HCT116 (cell line): ENCODE data around the gene PGRMC2. TPM values are rescaled to one million over a fixed set of nuclear protein-coding genes. Genes with fewer than 3 reads are reported as not detected.

Experiments used
- ATAC-seq: fragments of 200-7000 bp; cut with Tn5 transposase; 2 replicates; pipeline ENCODE4 v1.9.1; 2020; ENCODE audit warnings: mild to moderate bottlenecking, moderate library complexity
- BruUV-seq: library from RNA; stranded (reverse); fragments of 400-500 nt; replicated peaks from 2 replicates; lab custom pipeline; 2021; lab: Mats Ljungman, UMichigan
- CTCF ChIA-PET: fragments of 300-600 bp; sonication (Branson Sonifier 250); formaldehyde crosslinking; loops from one replicate; lab custom pipeline; 2021; ENCODE audit warnings: antibody characterized with exemption; lab: Charles Lee
- POLR2A ChIA-PET: fragments of 300-600, 350-600 bp; sonication (Branson Sonifier 250); formaldehyde crosslinking; loops from one replicate; lab custom pipeline; 2021; ENCODE audit warnings: antibody characterized with exemption; lab: Charles Lee
- RAD21 ChIA-PET, 2 experiments: fragments of 300-600 bp; sonication (Branson Sonifier 250); formaldehyde crosslinking; loops; one replicate each; lab custom pipeline; 2023; ENCODE audit warnings: low total read pairs in 2 of 2; ENCODE audit not compliant: uncharacterized antibody in 2 of 2, unreplicated experiment in 2 of 2, low non-redundant PET in 1 of 2; lab: Charles Lee
- DNase-seq: peaks from one replicate; pipeline ENCODE4 v3.0.0-alpha.2; 2010; ENCODE audit warnings: low read depth, low spot score
- H2AFZ ChIP-seq: fragments of 200-600 bp; shearing (Covaris generic), sonication (generic); 2 replicates; pipeline ENCODE4 v1.6.1; 2017; ENCODE audit warnings: low read depth, mixed run types, mixed read lengths, antibody characterized with exemption, low read length; ENCODE audit not compliant: poor library complexity, severe bottlenecking
- H3K27ac ChIP-seq: 2 replicates; pipeline ENCODE4 v1.5.1; 2012; ENCODE audit warnings: low read depth, low read length
- H3K27me3 ChIP-seq: fragments of 200-600 bp; sonication (generic); 2 replicates; pipeline ENCODE4 v1.6.1; 2016; ENCODE audit warnings: mixed run types, low read length, mixed read lengths; ENCODE audit not compliant: insufficient read depth
- H3K36me3 ChIP-seq, 2 experiments: fragments of 200-500 bp in 1 of 2; fragments of 200-600 bp in 1 of 2; sonication (Bioruptor generic) in 1 of 2; sonication (generic) in 1 of 2; 2 replicates each; pipeline versions ENCODE4 v1.5.1 to v1.6.1; 2014 to 2016; ENCODE audit warnings: low read length in 2 of 2, inconsistent platforms in 1 of 2, mixed read lengths in 1 of 2, mixed run types in 1 of 2; ENCODE audit not compliant: insufficient read depth in 2 of 2, control insufficient read depth in 1 of 2
- H3K4me1 ChIP-seq, 2 experiments: fragments of 200-600 bp in 1 of 2; sonication (generic) in 1 of 2; 2 replicates each; pipeline versions ENCODE4 v1.5.1 to v1.6.1; 2012 to 2017; ENCODE audit warnings: low read length in 2 of 2, inconsistent platforms in 1 of 2, mild to moderate bottlenecking in 1 of 2, mixed read lengths in 1 of 2, mixed run types in 1 of 2, moderate library complexity in 1 of 2; ENCODE audit not compliant: insufficient read depth in 2 of 2, control insufficient read depth in 1 of 2
- H3K4me2 ChIP-seq: fragments of 200-600 bp; sonication (generic); 2 replicates; pipeline ENCODE4 v1.6.1; 2017; ENCODE audit warnings: mixed run types, low read length, mixed read lengths
- H3K4me3 ChIP-seq, 2 experiments: fragments of 200-600 bp in 1 of 2; sonication (generic) in 1 of 2; replicated peaks in 1 of 2; 2 replicates each; pipeline ENCODE4 v1.5.1; 2011 to 2016; ENCODE audit warnings: low read length in 2 of 2, control low read depth in 1 of 2, low read depth in 1 of 2, mild to moderate bottlenecking in 1 of 2, mixed read lengths in 1 of 2, mixed run types in 1 of 2
- H3K79me2 ChIP-seq: fragments of 200-600 bp; sonication (generic); 2 replicates; pipeline ENCODE4 v1.6.1; 2017; ENCODE audit warnings: mild to moderate bottlenecking, mixed run types, low read length, moderate library complexity, mixed read lengths; ENCODE audit not compliant: insufficient read depth
- H3K9ac ChIP-seq: fragments of 200-600 bp; sonication (generic); 2 replicates; pipeline ENCODE4 v1.6.1; 2016; ENCODE audit warnings: low read length, mixed read lengths
- H3K9me2 ChIP-seq: fragments of 200-600 bp; sonication (generic), shearing (Covaris generic); 2 replicates; pipeline ENCODE4 v1.6.1; 2017; ENCODE audit warnings: mixed run types, mild to moderate bottlenecking, moderate library complexity; ENCODE audit not compliant: insufficient read depth
- H3K9me3 ChIP-seq, 2 experiments: fragments of 200-500 bp in 1 of 2; fragments of 200-600 bp in 1 of 2; sonication (Bioruptor generic) in 1 of 2; sonication (generic) in 1 of 2; 2 replicates each; pipeline ENCODE4 v1.6.1; 2014 to 2017; ENCODE audit warnings: low read length in 2 of 2, mixed read lengths in 2 of 2, inconsistent platforms in 1 of 2, low read depth in 1 of 2, mild to moderate bottlenecking in 1 of 2, mixed run types in 1 of 2, moderate library complexity in 1 of 2; ENCODE audit not compliant: control insufficient read depth in 1 of 2, insufficient read depth in 1 of 2
- H4K20me1 ChIP-seq: fragments of 200-600 bp; sonication (generic), shearing (Covaris generic); 2 replicates; pipeline ENCODE4 v1.6.1; 2017; ENCODE audit warnings: mixed run types, mild to moderate bottlenecking, moderate library complexity; ENCODE audit not compliant: insufficient read depth
- CBX3 ChIP-seq: IDR thresholded peaks from 2 replicates; pipeline ENCODE4 v1.6.1; 2012; ENCODE audit warnings: low read depth
- CEBPB ChIP-seq: IDR thresholded peaks from 2 replicates; pipeline ENCODE4 v1.6.1; 2012; ENCODE audit warnings: low read depth
- ELF1 ChIP-seq: IDR thresholded peaks from 2 replicates; pipeline ENCODE4 v1.6.1; 2012; ENCODE audit warnings: low read depth, borderline replicate concordance
- EZH2 ChIP-seq: fragments of 200-600 bp; sonication (generic); IDR thresholded peaks from 2 replicates; pipeline ENCODE4 v1.6.1; 2017; ENCODE audit warnings: antibody characterized with exemption, mixed run types
- EZH2phosphoT487 ChIP-seq: fragments of 200-600 bp; IDR thresholded peaks from 2 replicates; pipeline ENCODE4 v1.6.1; 2018; ENCODE audit warnings: antibody characterized with exemption, borderline replicate concordance
- JUND ChIP-seq: IDR thresholded peaks from 2 replicates; pipeline ENCODE4 v1.6.1; 2012
- POLR2AphosphoS5 ChIP-seq: IDR thresholded peaks from 2 replicates; pipeline ENCODE4 v1.6.1; 2011; ENCODE audit warnings: mild to moderate bottlenecking, low read depth, low read length, moderate library complexity
- RAD21 ChIP-seq: IDR thresholded peaks from 2 replicates; pipeline ENCODE4 v1.6.1; 2012; ENCODE audit warnings: low read depth, mild to moderate bottlenecking
- SIN3A ChIP-seq: IDR thresholded peaks from 2 replicates; pipeline ENCODE4 v1.6.1; 2012; ENCODE audit warnings: low read depth
- SP1 ChIP-seq: IDR thresholded peaks from 2 replicates; pipeline ENCODE4 v1.6.1; 2012; ENCODE audit warnings: low read depth
- YY1 ChIP-seq: IDR thresholded peaks from 2 replicates; pipeline ENCODE4 v1.6.1; 2011; ENCODE audit warnings: low read length, low read depth, moderate library complexity, mild to moderate bottlenecking; ENCODE audit not compliant: insufficient replicate concordance; ENCODE audit errors: extremely low read depth
- ZBTB33 ChIP-seq: IDR thresholded peaks from 2 replicates; pipeline ENCODE4 v1.6.1; 2011; ENCODE audit warnings: mild to moderate bottlenecking, low read length, moderate library complexity; ENCODE audit not compliant: insufficient replicate concordance; ENCODE audit errors: extremely low read depth
- ZNF274 ChIP-seq: fragments of 200-500 bp; sonication (Bioruptor generic); IDR thresholded peaks from 2 replicates; pipeline ENCODE4 v1.6.1; 2014; ENCODE audit warnings: mild to moderate bottlenecking, low read depth, low read length, inconsistent platforms
- intact Hi-C: fragments of 100-400 bp; cut with micrococcal nuclease; formaldehyde crosslinking; loops from 2 replicates; pipeline ENCODE4 v1.10.0; 2022
- total RNA-seq: library from RNA; stranded (reverse); gene quantifications from one replicate; pipeline ENCODE4 v1.2.1, GENCODE V29; 2021; ENCODE audit not compliant: unreplicated experiment
- TF ChIP-seq, protein P1 (sequence below): IDR thresholded peaks from 2 replicates; pipeline ENCODE4 v1.6.1; 2012
- TF ChIP-seq, protein P2 (sequence below): IDR thresholded peaks from 2 replicates; pipeline ENCODE4 v1.6.1; 2012
- TF ChIP-seq, protein P3 (sequence below): IDR thresholded peaks from 2 replicates; pipeline ENCODE4 v1.6.1; 2012; ENCODE audit warnings: low read depth

PGRMC2 gene
- total RNA-seq, 1 experiment from 2014 or later, result 52.3 TPM

DNA sequence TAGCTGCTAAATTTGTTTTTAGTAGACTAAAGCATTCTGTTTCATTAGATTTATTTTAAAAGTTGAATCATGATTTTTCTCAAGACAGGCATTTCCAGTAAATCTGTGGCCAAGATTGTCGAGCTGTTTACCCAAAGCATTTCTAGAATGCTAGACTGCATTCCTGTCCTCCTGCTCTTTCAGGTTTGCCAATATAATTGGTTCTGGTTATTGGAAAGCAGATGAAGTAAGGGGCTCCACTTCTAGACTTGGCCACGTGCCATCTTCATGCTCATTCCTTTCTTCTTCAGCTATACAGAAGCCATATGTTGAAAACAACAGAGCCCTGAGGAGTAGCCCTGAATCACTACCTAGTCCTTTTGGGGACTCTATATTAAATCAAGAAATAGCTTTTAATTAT, 62.5 kb downstream of the PGRMC2 start:
- CTCF ChIA-PET, result no interaction called here
- Histone ChIP-seq H2AFZ (no peak overlapping the region), H3K4me1 (peaks cover 5 to 12% of the 10 kb centered on the region in 2 experiments; a peak in 3 of 4 replicates), H3K9me2 (no peaks in the 10 kb centered on the region), H3K9me3 (no peaks in the 10 kb centered on the region), H3K27me3 (no peaks in the 10 kb centered on the region), H3K4me2 (no peak overlapping the region), H3K79me2 (no peaks in the 10 kb centered on the region), H3K27ac (no peak overlapping the region), H3K4me3 (no peak overlapping the region), H3K9ac (no peak overlapping the region), H3K36me3 (no peaks in the 10 kb centered on the region), H4K20me1 (no peaks in the 10 kb centered on the region)
- intact Hi-C loops, result loop anchor here (10.0 kb wide), 1 partner anchor 620 kb away; no protein-coding TSS in a partner anchor
- TF ChIP-seq ZNF274, result no peak
- TF ChIP-seq ELF1, result no peak
- no peak for DNase-seq
- no TSS peak for BruUV-seq
- RAD21 ChIA-PET, result no interaction called here
- no peak for ATAC-seq
- POLR2A ChIA-PET, result no interaction called here

GRCh38 chr4:128221586-128221985, 66.0 kb downstream of the PGRMC2 start:
- H3K4me3 ChIP-seq, result no peak overlapping the region
- POLR2A ChIA-PET, result no interaction called here
- no peaks in the 10 kb centered on the region for H4K20me1 ChIP-seq
- no TSS peak for BruUV-seq
- H3K27ac ChIP-seq, result no peak overlapping the region
- intact Hi-C loops, result loop anchor here (2.0 to 10.0 kb wide), 2 partner anchors 153 to 617 kb away; no protein-coding TSS in a partner anchor
- H3K9ac ChIP-seq, result no peak overlapping the region
- H2AFZ ChIP-seq, result no peak overlapping the region
- H3K27me3 ChIP-seq, result no peaks in the 10 kb centered on the region
- H3K4me1 ChIP-seq, result peaks cover 5 to 7% of the 10 kb centered on the region in 2 experiments; a peak in 3 of 4 replicates
- H3K9me3 ChIP-seq, result no peaks in the 10 kb centered on the region
- DNase-seq (no peak), ATAC-seq (no peak)
- no peaks in the 10 kb centered on the region for H3K9me2 ChIP-seq
- RAD21 ChIA-PET, result no interaction called here
- no peak overlapping the region for H3K4me2 ChIP-seq
- H3K36me3 ChIP-seq, result no peaks in the 10 kb centered on the region
- CTCF ChIA-PET, result interaction anchor here (0.6 to 3.0 kb wide), 2 partner anchors 152 to 496 kb away, joined by 3 to 19 read pairs; no protein-coding TSS in a partner anchor
- H3K79me2 ChIP-seq, result no peaks in the 10 kb centered on the region
- TF ChIP-seq, protein P1, sequence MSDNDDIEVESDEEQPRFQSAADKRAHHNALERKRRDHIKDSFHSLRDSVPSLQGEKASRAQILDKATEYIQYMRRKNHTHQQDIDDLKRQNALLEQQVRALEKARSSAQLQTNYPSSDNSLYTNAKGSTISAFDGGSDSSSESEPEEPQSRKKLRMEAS, result no peak
- TF ChIP-seq SP1 (no peak), JUND (no peak), EZH2 (no peak), ZBTB33 (no peak), CEBPB (no peak), YY1 (no peak), SIN3A (no peak), EZH2phosphoT487 (no peak), RAD21 (no peak), CBX3 (no peak), POLR2AphosphoS5 (no peak)
- TF ChIP-seq, protein P2, sequence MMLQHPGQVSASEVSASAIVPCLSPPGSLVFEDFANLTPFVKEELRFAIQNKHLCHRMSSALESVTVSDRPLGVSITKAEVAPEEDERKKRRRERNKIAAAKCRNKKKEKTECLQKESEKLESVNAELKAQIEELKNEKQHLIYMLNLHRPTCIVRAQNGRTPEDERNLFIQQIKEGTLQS, result no peak
- TF ChIP-seq, protein P3, sequence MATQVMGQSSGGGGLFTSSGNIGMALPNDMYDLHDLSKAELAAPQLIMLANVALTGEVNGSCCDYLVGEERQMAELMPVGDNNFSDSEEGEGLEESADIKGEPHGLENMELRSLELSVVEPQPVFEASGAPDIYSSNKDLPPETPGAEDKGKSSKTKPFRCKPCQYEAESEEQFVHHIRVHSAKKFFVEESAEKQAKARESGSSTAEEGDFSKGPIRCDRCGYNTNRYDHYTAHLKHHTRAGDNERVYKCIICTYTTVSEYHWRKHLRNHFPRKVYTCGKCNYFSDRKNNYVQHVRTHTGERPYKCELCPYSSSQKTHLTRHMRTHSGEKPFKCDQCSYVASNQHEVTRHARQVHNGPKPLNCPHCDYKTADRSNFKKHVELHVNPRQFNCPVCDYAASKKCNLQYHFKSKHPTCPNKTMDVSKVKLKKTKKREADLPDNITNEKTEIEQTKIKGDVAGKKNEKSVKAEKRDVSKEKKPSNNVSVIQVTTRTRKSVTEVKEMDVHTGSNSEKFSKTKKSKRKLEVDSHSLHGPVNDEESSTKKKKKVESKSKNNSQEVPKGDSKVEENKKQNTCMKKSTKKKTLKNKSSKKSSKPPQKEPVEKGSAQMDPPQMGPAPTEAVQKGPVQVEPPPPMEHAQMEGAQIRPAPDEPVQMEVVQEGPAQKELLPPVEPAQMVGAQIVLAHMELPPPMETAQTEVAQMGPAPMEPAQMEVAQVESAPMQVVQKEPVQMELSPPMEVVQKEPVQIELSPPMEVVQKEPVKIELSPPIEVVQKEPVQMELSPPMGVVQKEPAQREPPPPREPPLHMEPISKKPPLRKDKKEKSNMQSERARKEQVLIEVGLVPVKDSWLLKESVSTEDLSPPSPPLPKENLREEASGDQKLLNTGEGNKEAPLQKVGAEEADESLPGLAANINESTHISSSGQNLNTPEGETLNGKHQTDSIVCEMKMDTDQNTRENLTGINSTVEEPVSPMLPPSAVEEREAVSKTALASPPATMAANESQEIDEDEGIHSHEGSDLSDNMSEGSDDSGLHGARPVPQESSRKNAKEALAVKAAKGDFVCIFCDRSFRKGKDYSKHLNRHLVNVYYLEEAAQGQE, result no peak
